HepG2 (cell line): ENCODE data around the gene PPP2R5C. TPM values are rescaled to one million over a fixed set of nuclear protein-coding genes. Genes with fewer than 3 reads are reported as not detected.

ENCODE experiments used
- ATAC-seq: fragments of 200-7000 bp; cut with Tn5 transposase; 3 replicates; pipeline ENCODE4 v1.9.1; 2020; ENCODE audit warnings: mild to moderate bottlenecking, moderate library complexity
- BruUV-seq: library from RNA; stranded (reverse); fragments of 400-500 nt; replicated peaks from 2 replicates; lab custom pipeline; 2021; lab: Mats Ljungman, UMichigan
- CTCF ChIA-PET: fragments of 300-600 bp; formaldehyde crosslinking; extraction: SDS; loops from one replicate; lab custom pipeline; 2021; ENCODE audit warnings: low total read pairs, inconsistent platforms, low intra/inter-chr PET ratio; lab: Yijun Ruan, JAX
- POLR2A ChIA-PET: fragments of 350-600 bp; sonication (Branson Sonifier 250); formaldehyde crosslinking; loops from one replicate; lab custom pipeline; 2020; ENCODE audit warnings: antibody characterized with exemption, inconsistent platforms; lab: Yijun Ruan, JAX
- DNase-seq: peaks from one replicate; pipeline ENCODE4 v3.0.0-alpha.2; 2015; ENCODE audit warnings: low spot score
- FAIRE-seq: peaks from 3 replicates; lab custom pipeline; 2011; peaks lifted over from hg19 to GRCh38; lab: Jason Lieb, UNC
- H2AFZ ChIP-seq: one replicate; pipeline ENCODE4 v1.6.1; 2011; ENCODE audit warnings: low read length, inconsistent platforms
- H3K27ac ChIP-seq: fragments of 300-600 bp; 3 replicates; pipeline ENCODE4 v1.8.0; 2011; ENCODE audit warnings: mixed run types, mild to moderate bottlenecking, mixed read lengths, low read length, inconsistent platforms; ENCODE audit not compliant: insufficient read depth; ENCODE audit errors: extremely low read length
- H3K27me3 ChIP-seq, 2 experiments: fragments of 200-600 bp in 1 of 2; 2 replicates in 1 of 2; 3 replicates in 1 of 2; pipeline versions ENCODE4 v1.6.0 to v1.8.0; 2011; ENCODE audit warnings: low read length in 2 of 2, mild to moderate bottlenecking in 2 of 2, moderate library complexity in 2 of 2, inconsistent platforms in 1 of 2; ENCODE audit not compliant: insufficient read depth in 2 of 2, control insufficient read depth in 1 of 2
- H3K36me3 ChIP-seq, 2 experiments: fragments of 200-600 bp in 1 of 2; replicated peaks in 1 of 2; 2 replicates in 1 of 2; 3 replicates in 1 of 2; pipeline versions ENCODE4 v1.5.1 to v1.8.0; 2011; ENCODE audit warnings: low read length in 2 of 2, inconsistent platforms in 1 of 2; ENCODE audit not compliant: insufficient read depth in 2 of 2, control insufficient read depth in 1 of 2
- H3K4me1 ChIP-seq: 2 replicates; pipeline ENCODE4 v1.5.1; 2012; ENCODE audit warnings: low read length, inconsistent platforms; ENCODE audit not compliant: insufficient read depth
- H3K4me2 ChIP-seq: 2 replicates; pipeline ENCODE4 v1.6.0; 2011; ENCODE audit warnings: low read depth, low read length, inconsistent platforms
- H3K4me3 ChIP-seq, 3 experiments: fragments of 200-600 bp in 1 of 3; sonication (generic), shearing (Covaris generic) in 1 of 3; replicated peaks in 1 of 3; 2 replicates each; pipeline ENCODE4 v1.5.1; 2011 to 2016; ENCODE audit warnings: low read length in 3 of 3, inconsistent platforms in 2 of 3, low read depth in 2 of 3, mild to moderate bottlenecking in 2 of 3, control low read depth in 1 of 3, mixed read lengths in 1 of 3; ENCODE audit not compliant: insufficient read depth in 1 of 3
- H3K79me2 ChIP-seq: one replicate; pipeline ENCODE4 v1.6.1; 2011; ENCODE audit warnings: low read length, inconsistent platforms; ENCODE audit not compliant: insufficient read depth
- H3K9ac ChIP-seq: 2 replicates; pipeline ENCODE4 v1.6.0; 2011; ENCODE audit warnings: mild to moderate bottlenecking, low read depth, low read length, inconsistent platforms; ENCODE audit not compliant: insufficient read depth
- H3K9me3 ChIP-seq: 2 replicates; pipeline ENCODE4 v1.5.1; 2012; ENCODE audit warnings: mild to moderate bottlenecking, low read length
- H4K20me1 ChIP-seq: 2 replicates; pipeline ENCODE4 v1.6.0; 2011; ENCODE audit warnings: inconsistent platforms, mild to moderate bottlenecking, low read length, moderate library complexity; ENCODE audit not compliant: insufficient read depth
- BRCA1 ChIP-seq: sonication (generic); formaldehyde crosslinking; IDR thresholded peaks from 2 replicates; pipeline ENCODE4 v1.4.0; 2020; ENCODE audit warnings: missing genetic modification reagents
- KMT2A ChIP-seq: sonication (generic); formaldehyde crosslinking; IDR thresholded peaks from 2 replicates; pipeline ENCODE4 v1.4.0; 2020; ENCODE audit warnings: missing genetic modification reagents
- RBM39 ChIP-seq: fragments of 200-400 bp; formaldehyde crosslinking; IDR thresholded peaks from one replicate; pipeline ENCODE4 v1.6.1; 2018; ENCODE audit warnings: antibody characterized with exemption, mild to moderate bottlenecking, low read depth, low read length; ENCODE audit not compliant: poor library complexity, severe bottlenecking
- STAT6 ChIP-seq: sonication (generic); formaldehyde crosslinking; IDR thresholded peaks from 2 replicates; pipeline ENCODE4 v1.4.0; 2020; ENCODE audit warnings: missing genetic modification reagents, mild to moderate bottlenecking, borderline replicate concordance
- TAF1 ChIP-seq: sonication (generic); formaldehyde crosslinking; IDR thresholded peaks from 2 replicates; pipeline ENCODE4 v1.4.0; 2020; ENCODE audit warnings: missing genetic modification reagents
- ZBED4 ChIP-seq: sonication (generic); formaldehyde crosslinking; IDR thresholded peaks from 2 replicates; pipeline ENCODE4 v1.4.0; 2020; ENCODE audit warnings: missing genetic modification reagents, borderline replicate concordance
- ZFX ChIP-seq: sonication (generic); formaldehyde crosslinking; IDR thresholded peaks from 2 replicates; pipeline ENCODE4 v1.4.0; 2020; ENCODE audit warnings: mild to moderate bottlenecking, low read depth, missing genetic modification reagents, moderate library complexity
- ZNF644 ChIP-seq: IDR thresholded peaks from 2 replicates; pipeline ENCODE4 v1.6.1; 2016; ENCODE audit warnings: low read depth
- ZNF674 ChIP-seq: sonication (generic); formaldehyde crosslinking; IDR thresholded peaks from 2 replicates; pipeline ENCODE4 v1.5.0; 2020; ENCODE audit warnings: low read depth, mild to moderate bottlenecking, missing genetic modification reagents
- ZNF746 ChIP-seq: sonication (generic); formaldehyde crosslinking; IDR thresholded peaks from 2 replicates; pipeline ENCODE4 v1.8.0; 2022; ENCODE audit warnings: mild to moderate bottlenecking, missing genetic modification reagents
- WGBS: methylation state at CpG from one replicate; pipeline ENCODE4 v1.1.6; 2017; ENCODE audit warnings: low lambda C conversion rate; 5-methylcytosine and 5-hydroxymethylcytosine counted together
- in situ Hi-C: cut with HindIII; loops from 2 replicates; pipeline ENCODE4 v1.10.0; 2017; ENCODE audit warnings: low pct_unique_long_range_greater_than_20kb; ENCODE audit not compliant: extremely low pct_ligation_motif_present
- intact Hi-C: fragments of 100-400 bp; cut with micrococcal nuclease; formaldehyde crosslinking; loops from one replicate; pipeline ENCODE4 v1.10.0; 2022; ENCODE audit not compliant: unreplicated experiment
- polyA plus RNA-seq, 8 experiments: library from polyadenylated mRNA; depleted of rRNA in 3 of 8; stranded (reverse) in 7 of 8; unstranded in 1 of 8; fragments of >200 nt; fragmentation: Illumina TruSeq in 4 of 8; extraction: Trizol in 4 of 8; gene quantifications; 2 replicates each; pipeline versions ENCODE4 v1.2.1 to v1.2.3, GENCODE V29; 2011 to 2016; ENCODE audit warnings: low read depth in 4 of 8, missing spikeins in 1 of 8, mixed read lengths in 1 of 8; ENCODE audit not compliant: insufficient read depth in 1 of 8
- total RNA-seq, 5 experiments: library from RNA; depleted of rRNA; stranded (reverse); fragments of >200 nt; fragmentation: Illumina TruSeq; extraction: Trizol; gene quantifications; 2 replicates each; pipeline ENCODE4 v1.2.3, GENCODE V29; 2016; ENCODE audit warnings: low read depth in 1 of 5

PPP2R5C gene
- total and polyA plus RNA-seq, 2 of the 13 experiments (the other 11 are each of a cell fraction or from before 2014, with no cell fraction given), result 74.3 to 78.5 TPM

- Histone ChIP-seq H3K79me2 (peaks cover 40% of the 10 kb centered on the region), H3K4me1 (no peaks in the 10 kb centered on the region), H2AFZ (no peak overlapping the region), H3K4me3 (no peak overlapping the region), H3K27me3 (no peaks in the 10 kb centered on the region), H3K27ac (no peak overlapping the region), H3K4me2 (no peak overlapping the region), H3K9me3 (no peaks in the 10 kb centered on the region), H4K20me1 (peaks cover 18% of the 10 kb centered on the region; the same call in 1 of the 2 replicates), H3K9ac (no peak overlapping the region), H3K36me3 (peaks cover 3 to 6% of the 10 kb centered on the region in 2 experiments; a peak in 3 of 5 replicates)
- no TSS peak for BruUV-seq
- ATAC-seq, result no peak
- FAIRE-seq, result no peak
- 96% methylated on average over 5 of the region's 5 CpGs for WGBS
- in situ Hi-C loops (no loop called here), intact Hi-C loops (no loop called here)
- ChIA-PET POLR2A (no interaction called here), CTCF (no interaction called here)
- no peak for TF ChIP-seq ZNF644
- no peak for TF ChIP-seq ZNF674 (CRISPR knock-in tag)
- no peak for TF ChIP-seq RBM39
- no peak for TF ChIP-seq KMT2A (CRISPR knock-in tag)
- TF ChIP-seq ZBED4 (CRISPR knock-in tag), result no peak
- no peak for TF ChIP-seq STAT6 (CRISPR knock-in tag)
- TF ChIP-seq BRCA1 (CRISPR knock-in tag), result no peak
- no peak for TF ChIP-seq ZFX (CRISPR knock-in tag)
- TF ChIP-seq TAF1, result no peak
- TF ChIP-seq ZNF746 (CRISPR knock-in tag), result no peak
- no peak for DNase-seq
These were observed 91.3 kb downstream of the PPP2R5C start for GRCh38 chr14:101852785-101853184.
